ENCODE measurements around the gene PSIP1.
"Not testable (repeated sequence)": the region's sequence is repeated elsewhere in the genome, so short reads cannot be mapped to it uniquely, and the experiment has no call there.

Gene PSIP1

GRCh38 chr9:15433661-15434060 is 77.1 kb downstream of the PSIP1 start:
- no peak for DNase-seq (ENCODE audit: low read depth in 1 of 2, low spot score in 1 of 2)

GRCh38 chr9:15433191-15433590 is 77.6 kb downstream of the PSIP1 start:
- no peak for DNase-seq (ENCODE audit: low read depth in 1 of 2, low spot score in 1 of 2)

DNA sequence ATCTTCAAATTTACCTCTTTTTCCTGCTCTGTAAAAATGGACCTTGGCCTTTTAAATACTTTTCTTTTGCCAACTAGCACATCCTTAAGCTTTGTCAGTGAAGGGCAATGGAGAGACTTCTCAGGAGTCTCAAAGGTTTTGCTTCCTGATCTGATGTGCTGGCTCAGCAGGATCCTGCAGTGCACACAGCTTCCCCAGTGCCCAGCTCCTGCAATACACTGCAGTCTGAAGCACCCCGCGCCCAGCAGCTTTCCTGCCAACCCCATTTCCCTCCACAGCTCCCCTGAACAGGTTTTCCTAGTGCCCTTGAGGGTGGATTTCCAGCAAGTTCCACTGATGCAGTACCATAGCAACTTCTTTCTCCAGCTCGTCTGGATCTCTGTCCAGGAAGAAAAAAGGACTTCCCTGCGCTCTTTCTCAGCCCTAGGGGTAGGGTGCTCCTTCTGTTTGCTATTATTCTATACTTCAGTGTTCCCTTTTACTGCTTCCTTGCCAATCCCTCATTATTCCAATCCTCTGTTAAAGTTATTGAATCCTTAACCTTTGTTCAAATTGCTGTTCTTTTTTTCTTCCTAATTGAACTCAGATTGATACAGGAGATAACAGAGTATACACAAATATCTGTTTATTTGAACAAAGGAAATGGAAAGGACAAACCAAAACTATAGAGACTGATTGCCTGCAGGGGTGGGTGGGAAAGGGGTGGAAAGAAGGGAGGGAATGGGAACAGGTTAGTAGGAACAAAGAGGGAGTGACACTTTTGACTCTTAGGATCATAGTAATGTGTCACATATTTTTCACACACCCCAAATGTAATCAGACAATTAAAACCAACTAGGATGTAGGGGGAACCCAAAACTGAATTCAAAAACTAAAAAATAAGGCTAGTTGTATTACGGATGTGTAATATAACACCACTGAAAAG is 79.6 kb downstream of the PSIP1 start:
- DNase-seq (ENCODE audit: low read depth in 1 of 2, low spot score in 1 of 2): no peak

DNA sequence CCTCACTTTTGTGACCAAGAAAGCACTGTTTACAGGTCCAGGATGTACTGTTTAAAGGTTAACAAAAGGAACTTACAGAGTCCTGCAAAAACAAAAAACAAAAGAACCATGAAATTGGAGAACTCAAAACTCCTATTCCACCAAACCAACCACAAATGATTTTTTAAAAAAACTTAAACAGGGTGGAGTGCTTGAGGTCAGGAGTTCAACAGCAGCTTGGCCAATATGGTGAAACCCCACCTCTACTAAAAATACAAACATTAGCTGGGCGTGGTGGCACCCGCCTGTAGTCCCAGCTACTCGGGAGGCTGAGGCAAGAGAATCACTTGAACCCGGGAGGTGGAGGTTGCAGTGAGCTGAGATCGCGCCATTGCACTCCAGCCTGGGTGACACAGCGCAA is 83.1 kb downstream of the PSIP1 start:
- not testable (repeated sequence) for DNase-seq (ENCODE audit: low read depth in 1 of 2, low spot score in 1 of 2)

DNA sequence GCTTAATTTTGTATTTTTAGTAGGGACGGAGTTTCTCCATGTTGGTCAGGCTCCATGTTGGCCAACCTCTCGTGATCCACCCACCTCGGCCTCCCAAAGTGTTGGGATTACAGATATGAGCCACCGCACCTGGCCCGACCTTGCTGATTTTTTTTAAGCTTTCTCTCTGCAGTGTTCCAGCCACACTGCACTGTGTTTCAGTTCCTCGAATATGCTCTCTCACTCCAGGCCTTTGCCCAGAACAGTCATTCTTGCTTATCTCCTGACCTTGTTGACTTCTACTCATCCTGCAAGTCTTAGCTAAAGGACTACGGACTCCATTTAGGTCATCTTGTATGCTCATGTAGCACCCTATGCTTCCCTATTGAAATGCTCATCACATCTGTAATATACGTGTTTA is 84.8 kb downstream of the PSIP1 start:
- no peak for DNase-seq (ENCODE audit: low read depth in 1 of 2, low spot score in 1 of 2)

DNA sequence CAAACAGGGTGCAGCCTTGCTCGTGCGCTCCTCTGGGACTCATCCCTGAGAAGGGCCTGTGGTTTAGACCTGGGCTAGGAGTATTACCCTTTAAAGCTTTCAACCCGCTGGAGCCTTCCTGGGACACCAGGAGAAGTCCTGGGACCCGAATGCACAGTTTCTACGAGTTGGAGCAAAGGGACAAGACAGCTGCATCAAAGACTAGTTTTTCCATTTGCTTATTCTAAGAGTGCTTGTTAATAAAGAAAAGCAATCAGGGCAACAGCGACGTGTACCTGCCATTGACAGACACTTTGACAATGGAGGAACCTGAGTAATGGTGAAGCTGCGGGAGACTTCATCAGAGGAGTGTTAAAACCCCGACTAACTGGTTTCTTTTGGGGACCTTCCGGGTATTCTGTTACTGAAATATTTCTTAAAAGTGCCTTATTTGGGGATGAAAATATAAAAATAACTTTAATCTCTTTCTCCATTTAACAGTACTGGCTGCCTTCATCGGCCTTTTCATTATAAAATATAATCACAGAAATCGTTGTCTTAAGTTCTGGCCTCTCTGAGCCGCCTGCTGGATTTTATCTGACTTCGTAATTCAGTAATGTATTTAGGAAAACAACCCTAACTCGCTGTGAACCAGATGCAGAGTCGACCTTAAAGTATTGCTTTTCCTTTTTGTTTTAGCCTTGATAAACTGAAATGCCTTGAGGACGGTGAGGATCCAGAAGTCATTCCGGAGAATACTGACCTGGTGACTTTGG is 87.4 kb downstream of the PSIP1 start:
- no peak for DNase-seq (ENCODE audit: low read depth in 1 of 2, low spot score in 1 of 2)

GRCh38 chr9:15422372-15423230 is 88.2 kb downstream of the PSIP1 start, which contains the start of gene SNAPC3:
SNAPC3 (plus strand) TSS chr9:15422876; CDS start chr9:15422880, 4 bp downstream.
- peak; percentile 84 to 85 for DNase-seq (ENCODE audit: low read depth in 1 of 2, low spot score in 1 of 2)

- DNase-seq (ENCODE audit: low read depth in 1 of 2, low spot score in 1 of 2): no peak
Measured at GRCh38 chr9:15421990-15422371, 88.8 kb downstream of the PSIP1 start.

DNA sequence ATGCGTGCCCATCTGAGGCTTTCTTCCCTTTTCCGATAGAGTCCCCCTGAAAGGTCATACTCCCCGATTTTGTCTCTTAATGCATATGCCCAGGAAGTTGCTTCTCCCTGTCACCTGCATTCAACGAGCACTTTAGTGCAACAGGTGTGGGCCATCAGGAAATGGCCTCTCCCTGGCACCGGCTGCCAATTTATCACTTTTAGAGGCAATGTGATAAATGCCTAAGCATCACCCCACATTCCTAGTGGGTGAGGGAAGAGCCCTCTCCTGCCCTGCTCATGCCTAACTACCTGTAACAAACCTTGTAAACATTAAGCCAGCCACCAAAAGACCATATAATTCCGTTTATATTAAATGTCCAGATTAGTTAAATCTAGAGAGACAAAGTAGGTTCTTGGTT is 89.2 kb downstream of the PSIP1 start:
- no peak for DNase-seq (ENCODE audit: low read depth in 1 of 2, low spot score in 1 of 2)

GRCh38 chr9:15420796-15421195 is 90.0 kb downstream of the PSIP1 start:
- no peak for DNase-seq (ENCODE audit: low read depth in 1 of 2, low spot score in 1 of 2)

DNA sequence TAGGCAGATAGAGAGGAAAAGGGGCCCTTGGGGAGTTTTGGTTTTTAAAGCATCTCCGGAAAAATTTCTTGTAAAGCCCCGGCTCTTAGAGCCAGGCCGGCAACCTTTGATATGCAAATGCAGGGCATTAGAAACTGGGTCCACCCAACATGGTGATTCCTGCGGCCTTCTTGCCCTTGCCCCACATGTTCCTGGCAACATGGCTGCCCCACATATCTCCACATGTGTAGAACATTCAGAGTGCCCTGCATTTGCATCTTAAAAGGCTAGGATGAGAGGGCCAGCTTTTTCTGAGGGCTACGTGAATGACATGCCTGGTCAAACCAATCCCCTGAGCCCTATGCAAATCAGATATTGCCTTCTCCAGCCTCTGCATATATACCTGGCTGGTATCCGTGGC is 93.1 kb downstream of the PSIP1 start:
- DNase-seq (ENCODE audit: low read depth in 1 of 2, low spot score in 1 of 2): no peak

- DNase-seq (ENCODE audit: low read depth in 1 of 2, low spot score in 1 of 2): no peak
Measured at GRCh38 chr9:15416880-15417279, 93.9 kb downstream of the PSIP1 start.

Measured in stimulated activated CD4-positive, alpha-beta T cell treated with anti-CD3 and anti-CD28 coated beads, Interleukin-15, amount 100 ng/mL, for 1 hour (primary cell).